T-helper 1 cell (primary cell): ENCODE measurements around the gene EGR1.
"Not testable (repeated sequence)": the region's sequence is repeated elsewhere in the genome, so short reads cannot be mapped to it uniquely, and the experiment has no call there.

Experiments
- DNase-seq, 5 donors: peaks; one replicate each; pipeline ENCODE4 v3.0.0-alpha.2; 2012 to 2020

EGR1 gene

DNA sequence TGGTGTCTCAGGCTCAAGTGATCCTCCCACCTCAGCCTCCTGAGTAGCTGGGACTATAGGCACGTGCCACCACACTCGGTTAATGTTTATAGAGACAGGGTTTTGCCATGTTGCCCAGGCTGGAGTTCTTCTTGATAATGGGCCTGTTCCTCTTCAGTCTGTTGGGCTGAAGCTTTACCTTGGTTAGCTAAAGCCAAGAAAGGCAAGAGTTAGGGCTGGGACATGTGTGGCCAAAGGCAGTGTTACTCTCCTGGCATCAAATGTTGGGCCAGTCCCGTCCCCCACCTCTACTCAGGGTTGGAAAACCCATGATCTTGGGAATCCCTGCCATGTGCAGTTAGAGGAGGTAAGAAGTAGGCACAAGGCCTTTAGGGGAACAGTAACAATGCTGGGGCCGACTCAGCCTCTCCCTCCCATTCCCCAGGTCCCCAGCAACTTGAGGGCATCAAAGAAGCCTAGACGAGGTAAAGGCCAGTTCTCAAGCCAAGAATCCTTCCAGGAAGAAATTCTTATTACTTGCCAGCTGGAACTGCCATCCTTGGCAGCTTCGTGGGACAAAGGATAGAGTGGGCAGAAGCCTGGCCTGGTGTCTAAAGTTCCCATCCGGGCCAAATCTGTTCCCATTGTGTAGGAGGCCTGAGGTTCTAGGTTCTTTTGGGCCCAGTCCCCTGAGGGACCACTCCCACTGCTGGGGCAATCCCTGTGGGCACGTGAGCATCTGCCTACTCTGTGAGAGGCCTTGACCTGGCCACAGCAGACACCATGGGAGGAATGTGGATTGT lies 4.5 kb downstream of the EGR1 start:
- peak in 1 of 5 donors; percentile 47 for DNase-seq

DNA sequence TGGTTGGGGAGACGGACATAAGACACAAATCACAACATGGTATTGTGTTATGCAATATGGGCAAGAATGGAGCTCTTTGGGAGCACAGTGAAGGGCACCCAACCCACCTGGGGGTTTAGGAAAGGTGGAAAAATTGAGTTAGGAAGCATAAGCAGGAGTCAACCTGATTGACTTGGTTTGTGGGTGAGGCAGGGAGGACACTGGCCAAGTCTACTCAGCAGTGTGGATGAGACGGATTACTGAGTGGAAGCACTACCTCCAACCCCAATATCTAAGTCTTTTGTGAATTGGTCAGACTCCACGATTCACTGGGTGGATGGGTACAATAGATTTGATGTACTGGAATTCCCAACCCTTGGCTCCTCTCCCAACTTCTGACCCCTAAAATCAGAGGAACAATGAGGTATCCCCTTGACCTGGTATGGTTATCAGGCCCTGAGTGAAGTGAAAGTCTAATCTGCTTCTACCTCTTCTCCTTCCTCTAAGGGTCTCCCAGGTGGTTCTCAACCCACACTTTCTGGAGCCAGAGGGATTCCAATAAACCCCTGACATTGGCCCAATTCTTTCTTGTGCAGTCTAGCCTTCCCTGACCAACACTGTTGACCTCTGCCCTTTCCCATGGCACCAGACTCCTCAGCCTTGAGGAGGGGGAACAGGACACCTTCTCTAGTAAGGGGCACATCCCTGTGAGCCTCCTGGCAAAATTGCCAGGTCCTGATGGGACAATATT lies 5.2 kb downstream of the EGR1 start:
- no peak for DNase-seq

DNA sequence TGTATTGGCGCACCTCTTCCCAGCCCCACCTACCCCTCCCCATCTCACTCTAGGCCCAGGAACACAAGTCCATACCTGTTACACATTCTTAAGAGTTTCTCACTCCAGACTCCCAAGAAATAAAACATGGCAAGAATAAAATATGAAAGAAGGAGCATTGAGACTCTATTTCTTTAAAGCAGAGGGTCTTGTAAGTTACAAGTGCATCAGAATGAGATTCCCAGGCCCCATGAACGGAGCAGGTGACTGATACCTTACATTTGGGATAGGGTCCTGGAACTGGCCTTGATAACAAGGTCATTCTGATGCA lies 5.7 kb downstream of the EGR1 start:
- no peak for DNase-seq

DNA sequence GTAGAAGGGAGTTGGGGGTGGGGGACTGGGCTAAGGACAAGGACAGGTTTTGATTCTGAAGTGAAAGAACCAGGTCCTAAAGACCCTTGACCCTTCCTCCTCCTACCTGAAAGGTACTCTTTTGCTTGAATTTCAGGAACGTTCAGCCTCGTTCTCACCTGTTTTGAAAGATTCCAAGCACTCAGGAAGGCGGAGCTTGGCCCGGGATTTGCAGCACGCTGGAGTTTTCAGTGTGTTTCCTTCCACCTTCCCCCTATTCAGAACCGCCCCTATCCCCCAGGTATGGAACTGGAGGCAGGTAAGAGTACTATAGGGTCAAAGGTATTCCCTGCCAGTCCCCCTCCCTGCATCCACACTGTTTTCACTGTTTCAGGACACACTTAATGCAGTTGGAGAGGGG lies 7.1 kb downstream of the EGR1 start:
- DNase-seq: no peak

DNA sequence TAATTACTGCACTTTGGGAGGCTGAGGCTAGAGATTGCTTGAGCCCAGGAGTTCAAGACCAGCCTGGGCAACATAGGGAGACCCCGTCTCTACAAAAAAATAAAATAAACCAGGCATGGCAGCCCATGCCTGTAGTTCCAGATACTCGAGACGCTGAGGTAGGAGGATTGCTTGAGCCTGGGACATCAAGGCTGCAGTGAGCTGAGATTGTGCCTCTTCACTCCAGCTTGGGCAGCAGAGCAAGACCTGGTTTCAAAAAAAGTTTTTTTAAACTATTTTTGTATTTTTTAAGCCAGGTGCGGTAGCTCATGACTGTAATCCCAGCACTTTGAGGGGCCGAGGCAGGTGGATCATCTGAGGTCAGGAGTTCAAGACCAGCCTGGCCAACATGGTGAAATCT lies 7.9 kb downstream of the EGR1 start:
- DNase-seq: not testable (repeated sequence)

DNA sequence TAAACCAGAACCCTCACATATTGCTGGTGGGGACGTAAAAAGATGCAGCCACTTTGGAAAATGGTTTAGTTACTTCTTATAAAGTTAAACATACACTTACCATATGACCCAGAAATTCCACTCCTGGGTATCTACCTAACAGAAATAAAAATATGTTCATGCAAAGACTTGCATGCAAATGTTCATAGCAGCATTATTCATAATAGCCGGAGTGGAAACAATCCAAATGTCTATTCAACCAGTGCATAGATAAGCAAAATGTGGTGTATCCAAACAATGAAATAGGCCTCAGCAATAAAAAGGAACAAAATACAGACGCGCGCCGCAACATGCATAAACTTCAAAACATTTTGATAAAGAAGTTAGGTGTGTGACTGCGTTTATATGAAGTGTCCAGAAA lies 11.6 kb downstream of the EGR1 start:
- no peak for DNase-seq

DNA sequence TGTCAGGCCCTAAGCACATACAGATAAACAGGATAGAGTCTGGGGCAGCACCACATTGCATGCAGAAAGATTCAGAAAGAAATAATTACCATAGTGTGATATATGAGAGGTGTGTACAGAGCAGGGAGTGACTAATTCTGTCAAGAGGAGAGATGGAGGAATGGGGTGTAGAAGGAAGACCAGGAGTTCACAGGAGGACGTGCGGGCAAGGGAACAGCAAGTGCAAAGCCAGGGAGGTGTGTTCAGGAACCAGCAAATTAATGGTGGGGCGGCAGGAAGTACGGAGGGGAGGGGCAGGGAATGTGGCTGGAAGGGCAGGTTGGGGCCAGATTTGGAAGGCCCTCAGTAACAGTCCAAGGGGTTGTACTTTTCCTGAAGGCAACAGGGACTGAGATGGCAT lies 17.4 kb downstream of the EGR1 start:
- no peak for DNase-seq

DNA sequence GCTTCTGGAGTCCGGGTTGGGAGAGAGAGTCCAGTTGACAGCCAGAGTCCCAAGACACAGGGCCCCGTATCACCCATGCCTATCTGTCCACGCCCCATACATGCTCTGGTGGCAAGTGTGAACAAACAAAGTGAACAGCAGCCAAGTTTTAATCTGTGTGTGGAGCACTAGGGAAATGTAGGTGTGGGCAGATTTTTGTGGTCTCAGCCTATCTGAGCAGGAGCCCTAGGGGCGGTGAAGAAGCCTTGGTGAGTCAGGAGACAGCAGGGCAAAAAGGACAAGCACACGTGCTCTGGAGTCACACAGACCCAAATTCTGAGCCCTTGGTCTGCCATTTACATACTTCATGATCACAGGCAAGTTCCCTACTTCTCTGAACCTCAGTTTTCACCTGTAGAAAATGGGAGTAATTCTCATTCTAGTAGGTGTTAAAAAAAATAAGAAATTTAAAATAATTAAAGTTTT lies 23.2 kb downstream of the EGR1 start:
- DNase-seq: no peak

DNA sequence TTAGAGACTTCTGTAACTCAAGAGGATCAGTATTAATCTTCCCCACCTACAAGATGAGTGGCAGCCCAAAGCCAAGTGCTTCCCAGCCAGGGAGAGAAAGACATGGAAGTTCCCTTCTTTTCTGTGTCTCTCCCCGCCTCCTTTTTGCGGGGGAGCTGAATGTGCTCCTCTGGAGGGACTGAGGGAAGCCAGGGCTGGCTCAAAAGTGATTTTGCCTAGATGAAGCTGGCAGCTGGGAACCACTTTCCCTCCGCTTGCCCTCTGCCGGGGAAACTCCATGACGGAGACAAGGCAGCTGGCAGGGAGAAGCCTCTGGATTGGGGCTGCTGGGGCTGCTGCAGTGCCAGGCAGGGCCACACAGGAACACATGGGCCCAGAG lies 24.4 kb downstream of the EGR1 start:
- DNase-seq: no peak

DNA sequence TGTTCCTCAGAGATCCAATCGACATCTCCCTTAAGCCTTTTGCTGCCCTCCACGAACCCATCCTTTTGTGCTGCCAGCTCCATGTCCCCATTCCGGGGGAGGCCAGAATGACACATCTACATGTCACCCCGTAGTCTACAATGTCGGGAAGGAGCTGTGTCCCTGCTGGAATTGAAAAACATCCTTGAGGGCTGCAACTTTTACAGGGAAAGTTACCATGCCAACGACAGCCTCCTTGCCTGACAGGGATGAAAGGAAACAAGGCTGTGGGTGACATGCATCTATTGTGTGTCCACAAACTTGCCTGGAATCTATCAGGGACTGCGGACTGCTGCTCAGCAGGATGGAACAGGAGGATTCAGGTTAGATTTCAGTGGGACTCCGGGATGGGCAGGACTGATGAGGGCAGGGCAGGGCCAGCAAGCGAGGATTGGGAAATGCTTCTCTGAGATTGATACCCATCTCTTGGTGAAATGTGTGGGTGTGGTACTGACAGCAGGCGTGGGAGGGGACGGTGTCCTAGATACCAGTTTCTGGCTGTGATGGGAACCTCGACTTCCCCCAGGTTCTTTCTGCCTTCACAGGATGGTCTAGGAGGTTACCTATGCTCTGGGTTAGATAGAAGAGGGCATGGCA lies 25.5 kb downstream of the EGR1 start:
- no peak for DNase-seq

DNA sequence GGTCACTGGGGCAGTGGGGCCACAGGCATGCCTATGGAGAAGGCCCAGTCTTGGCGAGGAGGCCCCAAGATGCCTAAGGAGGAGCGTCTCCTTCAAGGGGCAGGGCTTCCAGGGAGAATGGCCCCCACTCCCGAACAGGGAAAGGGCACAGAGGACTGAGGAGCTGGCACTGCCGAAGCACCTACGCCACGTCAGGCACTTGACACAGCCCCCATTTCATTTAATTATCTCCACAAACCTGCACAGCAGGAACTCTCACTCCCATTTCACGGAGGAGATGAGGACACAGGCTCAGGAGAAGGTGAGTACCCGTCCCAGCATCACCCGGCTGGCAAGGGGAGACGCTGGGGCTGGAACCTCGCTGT lies 26.0 kb downstream of the EGR1 start:
- DNase-seq: no peak

DNA sequence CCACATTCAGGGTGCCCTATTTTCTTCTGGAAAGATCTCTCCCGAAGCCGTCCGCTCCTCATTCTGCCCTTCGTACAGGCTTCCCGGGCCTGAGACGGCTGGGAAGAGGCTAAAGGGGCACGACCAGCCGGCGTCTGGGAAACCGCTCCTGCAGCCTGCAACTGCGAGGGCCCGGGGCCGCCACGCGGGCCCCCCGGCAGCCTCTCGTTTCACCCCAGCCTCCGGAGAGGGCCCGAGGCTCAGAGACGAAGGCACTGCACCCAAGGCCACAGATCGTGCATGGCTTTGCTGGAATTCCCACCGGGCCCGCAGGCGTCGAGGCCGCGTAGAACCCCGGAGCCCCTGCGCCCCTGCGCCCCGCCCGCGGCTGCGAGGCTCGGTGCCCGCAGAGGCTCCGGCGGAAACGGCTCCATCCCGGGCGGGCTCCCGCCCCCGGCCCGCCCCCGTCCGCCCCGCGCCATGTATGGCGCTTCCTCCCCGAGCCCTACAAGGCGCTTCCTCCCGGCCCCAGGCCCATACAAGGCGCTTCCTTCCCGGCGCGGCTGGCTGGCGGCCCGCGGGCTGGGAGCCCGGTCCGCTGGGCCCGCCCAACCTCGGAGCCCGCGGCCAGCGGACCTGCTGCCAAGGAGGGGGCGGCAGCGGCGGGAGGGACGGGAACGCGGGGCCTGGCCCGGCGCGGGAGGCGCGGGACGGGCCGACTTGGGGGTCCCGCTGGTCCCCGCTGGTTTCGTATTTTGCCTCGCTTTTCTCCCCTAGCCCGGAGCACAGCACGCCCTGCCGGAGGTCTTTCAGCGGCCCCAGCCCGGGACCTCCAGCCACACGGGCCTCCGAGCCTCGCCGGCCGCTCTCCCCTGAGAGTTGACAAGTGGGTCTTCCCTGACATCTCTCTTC lies 26.6 kb downstream of the EGR1 start:
- peak; percentile 79 to 88 (median 83) for DNase-seq

DNA sequence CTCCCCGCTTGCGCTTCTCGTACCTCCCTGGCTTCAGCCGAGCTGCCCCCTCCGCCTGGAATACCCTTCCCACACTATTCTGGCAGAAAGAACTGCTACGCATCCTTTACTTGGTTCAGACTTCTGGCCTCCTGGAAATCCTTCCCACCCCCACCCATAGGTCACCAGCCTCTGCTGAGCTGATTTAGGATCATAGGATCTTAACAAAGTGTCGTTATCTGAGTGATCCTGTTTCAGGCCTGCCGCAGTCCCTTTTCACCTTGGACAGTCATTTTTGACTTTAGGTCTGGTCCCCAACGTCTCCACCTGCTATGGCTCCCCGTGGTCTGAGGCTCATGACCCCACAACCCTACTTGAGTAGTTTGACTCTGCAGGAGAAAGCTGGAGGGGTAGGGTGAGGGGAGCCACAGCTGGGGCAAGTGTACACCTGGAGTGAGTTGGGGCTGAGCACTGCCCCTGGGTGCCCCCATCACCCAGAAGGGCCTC lies 27.3 kb downstream of the EGR1 start:
- no peak for DNase-seq

DNA sequence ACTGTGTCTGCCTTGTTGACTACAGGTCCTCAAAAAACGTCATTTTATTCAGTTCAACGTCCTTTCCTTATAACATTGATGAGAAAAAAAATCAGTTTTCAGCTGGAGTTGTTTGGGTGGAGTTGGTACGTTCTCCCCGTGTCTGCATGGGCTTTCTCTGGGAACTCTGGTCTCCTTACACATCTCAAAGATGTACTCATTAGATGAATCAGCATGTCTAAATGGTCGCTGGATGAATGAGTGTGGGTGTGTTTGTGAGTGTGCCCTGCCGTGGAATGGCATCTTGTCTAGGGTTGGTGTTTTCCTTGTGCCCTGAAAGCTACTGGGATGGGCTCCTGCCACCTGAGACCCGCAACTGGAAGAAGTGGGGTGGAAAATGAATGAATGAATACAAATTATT lies 30.1 kb downstream of the EGR1 start:
- no peak for DNase-seq

DNA sequence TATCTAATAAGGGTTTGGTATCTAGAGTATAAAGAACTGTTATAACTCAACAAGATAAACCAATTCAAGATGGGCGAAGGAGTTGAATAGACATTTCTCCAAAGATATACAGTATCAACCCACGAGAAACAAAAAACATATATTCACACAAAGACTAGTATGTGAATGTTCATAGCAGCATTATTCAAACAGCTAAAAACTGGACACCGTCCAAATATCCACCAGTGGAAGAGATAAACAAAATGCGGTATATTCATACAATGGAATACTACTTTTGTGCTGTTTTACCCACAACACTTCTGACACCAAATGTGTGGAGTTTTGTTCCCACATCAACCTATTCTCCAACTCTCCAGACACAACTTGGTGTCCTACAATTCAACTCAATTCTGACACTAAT lies 33.1 kb downstream of the EGR1 start:
- DNase-seq: no peak

DNA sequence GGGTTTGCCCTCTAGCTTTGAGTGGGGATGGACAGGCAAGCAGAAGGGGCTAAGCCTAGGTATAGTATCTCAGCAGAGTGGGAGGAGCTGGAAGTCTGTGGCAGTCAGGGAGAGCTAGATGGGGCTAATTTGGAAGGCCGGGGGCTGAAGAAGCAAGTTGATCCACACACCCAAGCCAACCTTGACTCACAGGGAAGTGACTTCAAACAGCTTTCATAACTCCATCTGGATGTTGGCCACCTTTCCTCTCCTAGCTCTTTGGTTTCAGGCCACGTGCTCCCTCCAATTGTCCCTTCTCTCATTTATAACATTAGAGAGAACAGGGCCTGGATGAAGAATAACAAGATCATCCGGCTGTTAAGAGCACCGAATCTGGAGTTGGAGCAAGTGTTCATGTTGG lies 36.8 kb downstream of the EGR1 start:
- no peak for DNase-seq

DNA sequence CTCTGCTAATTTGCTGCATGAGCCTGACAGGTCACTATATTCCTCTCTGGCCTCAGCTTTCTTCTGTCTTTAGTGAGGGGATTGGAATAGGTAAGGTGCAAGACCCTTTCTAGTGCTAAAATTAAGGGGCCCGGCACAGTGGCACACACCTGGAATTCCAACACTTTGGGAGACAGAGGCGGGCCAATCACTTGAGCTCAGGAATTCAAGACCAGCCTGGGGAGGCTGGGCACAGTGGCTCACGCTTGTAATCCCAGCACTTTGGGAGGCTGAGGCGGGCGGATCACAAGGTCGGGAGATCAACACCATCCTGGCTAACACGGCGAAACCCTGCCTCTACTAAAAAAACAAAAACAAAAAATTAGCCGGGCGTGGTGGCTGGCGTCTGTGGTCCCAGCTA lies 37.2 kb downstream of the EGR1 start:
- DNase-seq: no peak

DNA sequence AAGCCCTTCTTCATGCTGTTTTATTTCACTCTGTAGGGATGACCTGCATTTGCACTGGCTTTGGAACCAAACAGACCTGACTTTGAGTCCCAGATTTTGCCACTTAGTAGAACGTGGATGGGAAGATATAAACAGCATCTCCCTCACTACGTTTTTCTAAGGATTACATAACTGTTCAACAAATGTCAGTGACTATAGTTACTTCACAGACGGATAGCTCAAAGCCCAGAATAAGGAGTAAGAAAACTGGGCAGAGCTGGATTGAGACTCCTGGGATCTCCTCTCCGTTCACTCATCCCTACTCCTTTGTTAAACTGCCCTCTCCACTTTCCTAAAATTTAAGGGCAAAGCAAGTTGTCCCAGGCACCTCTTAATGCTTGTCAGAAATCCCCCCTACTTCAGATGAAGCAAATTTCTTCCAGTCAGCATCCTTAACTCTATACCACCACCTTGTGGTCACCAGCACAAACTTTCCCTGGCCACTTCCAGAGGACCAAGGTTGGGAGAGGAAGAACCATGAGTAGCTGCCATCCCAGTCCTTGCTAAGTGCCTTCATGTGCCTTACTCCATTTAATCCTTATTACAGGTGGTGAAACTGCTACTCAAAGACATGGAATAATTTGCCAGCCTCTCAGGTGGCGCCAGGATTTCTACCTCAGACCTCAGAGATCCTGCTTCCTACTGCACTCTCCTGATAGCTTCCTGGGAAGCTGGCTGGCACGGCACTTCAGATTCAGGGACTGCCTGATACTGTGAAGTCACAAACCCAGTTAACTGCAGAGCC lies 38.4 kb downstream of the EGR1 start:
- DNase-seq: peak in 3 of 5 donors; percentile 18 to 35 (median 28)

DNA sequence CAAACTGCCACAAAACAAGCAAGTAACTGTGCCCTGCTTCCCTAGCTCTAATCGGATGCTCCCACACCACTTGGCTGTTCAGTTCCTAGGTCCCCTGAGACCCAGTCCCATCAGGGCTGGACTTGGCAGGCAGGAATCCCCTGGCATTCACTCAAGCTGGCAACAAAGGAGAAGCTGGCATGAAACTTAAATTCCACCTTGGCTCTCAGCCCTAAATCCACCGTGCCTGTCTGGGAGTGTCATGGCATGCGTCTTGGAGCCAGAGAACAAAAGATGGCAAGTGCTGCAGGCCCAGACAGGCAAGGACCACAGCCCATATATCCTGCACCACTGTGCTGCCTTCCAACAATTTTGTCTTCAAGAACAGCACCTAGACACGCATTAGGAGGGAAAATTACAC lies 39.5 kb downstream of the EGR1 start:
- DNase-seq: no peak

DNA sequence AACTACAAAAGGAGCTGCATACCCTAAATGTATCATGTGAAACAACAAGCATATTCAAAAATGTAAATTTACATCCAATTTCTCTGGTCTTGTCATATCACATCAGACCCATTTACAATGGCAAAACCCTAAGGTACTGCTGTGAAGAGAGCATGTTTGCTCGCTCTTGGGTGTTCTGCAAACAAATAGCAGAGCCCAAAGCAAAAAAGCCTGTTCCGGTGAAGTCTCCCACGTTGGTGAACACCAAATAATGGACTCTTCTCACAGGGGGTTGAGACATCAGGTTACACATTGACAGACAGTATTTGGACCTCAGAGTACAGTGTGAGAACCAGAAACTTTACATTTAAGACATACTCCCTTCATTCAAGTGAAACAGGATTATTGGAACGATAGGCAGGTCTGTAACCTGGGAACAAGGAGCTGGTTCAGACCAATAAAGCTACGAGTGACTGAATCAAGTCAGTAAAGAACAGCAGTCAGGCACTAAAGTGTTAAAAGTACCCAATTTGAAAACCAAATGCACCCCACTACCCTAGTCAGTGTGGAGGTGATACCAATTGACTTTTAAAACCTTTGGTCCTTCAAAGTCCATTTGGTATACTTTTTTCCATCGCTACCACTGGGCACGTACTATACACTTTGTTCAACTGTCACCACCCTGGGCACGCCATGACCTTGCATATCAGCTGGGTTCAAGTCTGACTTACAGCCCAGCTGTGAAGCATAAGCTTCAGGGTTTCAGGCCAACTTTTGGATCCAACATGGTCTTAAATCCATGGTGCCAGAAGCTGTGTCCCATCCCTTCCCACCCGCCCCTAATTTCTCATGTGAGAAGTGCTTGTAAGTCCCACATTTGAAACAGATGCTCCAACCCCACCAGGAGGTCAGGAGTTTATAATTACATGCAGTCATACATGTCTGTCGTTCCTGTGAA lies 41.4 kb downstream of the EGR1 start:
- no peak for DNase-seq

DNA sequence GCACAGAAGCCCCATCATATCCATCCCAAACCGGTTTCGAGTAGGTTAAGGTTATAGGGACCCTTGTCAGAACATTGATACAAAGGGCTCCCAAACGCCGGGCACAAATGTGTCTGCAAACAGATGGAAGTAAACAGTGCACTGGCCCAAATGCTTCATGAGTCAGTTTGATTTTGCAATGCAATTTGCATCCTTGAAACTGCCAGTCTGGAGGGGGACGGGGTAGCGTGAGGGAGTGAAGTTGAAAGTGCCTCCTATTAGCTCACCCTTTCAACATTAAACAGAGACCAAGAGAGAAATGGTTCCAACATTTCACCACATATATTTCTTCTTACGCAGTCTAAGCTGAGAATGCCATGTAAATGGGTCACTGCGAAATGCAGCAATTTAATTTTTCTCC lies 42.2 kb downstream of the EGR1 start:
- DNase-seq: not testable (repeated sequence)
